Spinal cord (tissue), 10 donors: Measurements from ENCODE around the gene XAB2. TPM values are rescaled to one million over a fixed set of nuclear protein-coding genes. Genes with fewer than 3 reads are reported as not detected.

ENCODE experiments used
- DNase-seq, 6 donors: peaks; one replicate each; pipeline versions ENCODE4 v3.0.0 to v3.0.0-alpha.2; 2013 to 2015; ENCODE audit warnings: low spot score in 6 of 6, low read depth in 4 of 6
- H3K27ac ChIP-seq: one replicate; pipeline ENCODE4 v1.5.1; 2013; ENCODE audit warnings: low read depth, low read length, control low read depth
- H3K27me3 ChIP-seq: one replicate; pipeline ENCODE4 v1.6.1; 2013; ENCODE audit warnings: low read length; ENCODE audit not compliant: control insufficient read depth, insufficient read depth
- H3K36me3 ChIP-seq: one replicate; pipeline ENCODE4 v1.6.1; 2013; ENCODE audit warnings: low read length; ENCODE audit not compliant: control insufficient read depth, insufficient read depth
- H3K4me1 ChIP-seq: one replicate; pipeline ENCODE4 v1.6.1; 2013; ENCODE audit warnings: low read length; ENCODE audit not compliant: control insufficient read depth, insufficient read depth
- H3K4me3 ChIP-seq: one replicate; pipeline ENCODE4 v1.5.1; 2013; ENCODE audit warnings: low read depth, low read length, control low read depth
- H3K9me3 ChIP-seq: one replicate; pipeline ENCODE4 v1.6.1; 2013; ENCODE audit warnings: low read length; ENCODE audit not compliant: control insufficient read depth, insufficient read depth
- WGBS: methylation state at CpG from one replicate; pipeline ENCODE4 v1.1.5; 2013; ENCODE audit warnings: missing lambda C conversion rate; ENCODE audit not compliant: insufficient coverage; 5-methylcytosine and 5-hydroxymethylcytosine counted together
- polyA plus RNA-seq, 2 donors: library from polyadenylated mRNA; unstranded; fragments of 120-200 nt; gene quantifications; one replicate each; pipeline ENCODE4 v1.2.1, GENCODE V29; 2013; ENCODE audit not compliant: insufficient read length in 2 of 2
- total RNA-seq, 2 donors: library from RNA; depleted of rRNA in 1 of 2; stranded (reverse); fragments of 120-200 nt in 1 of 2; fragments of >200 nt in 1 of 2; gene quantifications; one replicate each; pipeline versions ENCODE4 v1.2.3 to v1.2.4, GENCODE V29; 2013 to 2014
- donor health status: healthy.

The XAB2 gene
- total and polyA plus RNA-seq, 4 donors: 18.6 to 38.5 (median 32.0) TPM

GRCh38 chr19:7636317-7636690 lies 7.0 kb upstream of the XAB2 start:
- H3K4me3 ChIP-seq: no peak overlapping the region

GRCh38 chr19:7635670-7636069 lies 6.3 kb upstream of the XAB2 start:
- no peak overlapping the region for H3K27ac ChIP-seq
- no peaks in the 10 kb centered on the region for H3K9me3 ChIP-seq
- H3K36me3 ChIP-seq: peaks cover 22% of the 10 kb centered on the region
- H3K4me3 ChIP-seq: no peak overlapping the region
- peaks cover 8% of the 10 kb centered on the region for H3K4me1 ChIP-seq
- peaks cover 22% of the 10 kb centered on the region for H3K27me3 ChIP-seq
- 63% methylated on average over 4 of the region's 6 CpGs for WGBS
- no peak for DNase-seq

More at GRCh38 chr19:7636317-7636690, 7.0 kb upstream of the XAB2 start:
- Histone ChIP-seq H3K27ac (no peak overlapping the region), H3K9me3 (no peaks in the 10 kb centered on the region), H3K4me1 (peaks cover 4% of the 10 kb centered on the region), H3K27me3 (peaks cover 22% of the 10 kb centered on the region), H3K36me3 (peaks cover 20% of the 10 kb centered on the region)
- 67% methylated on average over 16 of the region's 16 CpGs for WGBS
- no peak for DNase-seq

- peaks cover 23% of the 10 kb centered on the region for H3K4me1 ChIP-seq
- H3K36me3 ChIP-seq: peaks cover 22% of the 10 kb centered on the region
- no peak for DNase-seq
- no peak within 1 kb of the TSS for H3K4me3 ChIP-seq
- H3K9me3 ChIP-seq: no peaks in the 10 kb centered on the region
- 55% methylated on average over 2 of the region's 2 CpGs for WGBS
- no peak within 1 kb of the TSS for H3K27ac ChIP-seq
- H3K27me3 ChIP-seq: peaks cover 22% of the 10 kb centered on the region
Measured at GRCh38 chr19:7633698-7634097, 4.4 kb upstream of the XAB2 start, which contains the start of gene PCP2. Gene PCP2, minus strand, starts transcription at chr19:7633719. Its CDS starts 262 bp downstream, at chr19:7633457.

- Histone ChIP-seq H3K36me3 (peaks cover 29% of the 10 kb centered on the region), H3K27me3 (peaks cover 18% of the 10 kb centered on the region), H3K9me3 (no peaks in the 10 kb centered on the region), H3K4me1 (peaks cover 34% of the 10 kb centered on the region), H3K4me3 (no peak overlapping the region), H3K27ac (no peak overlapping the region)
- no peak for DNase-seq
- 92% methylated on average over 39 of the region's 40 CpGs for WGBS
Measured at GRCh38 chr19:7632340-7633203, 3.2 kb upstream of the XAB2 start.

- H3K27ac ChIP-seq: no peak overlapping the region
- WGBS: 93% methylated on average over 12 of the region's 12 CpGs
- no peak for DNase-seq
- peaks cover 9% of the 10 kb centered on the region for H3K27me3 ChIP-seq
- H3K4me3 ChIP-seq: no peak overlapping the region
- H3K36me3 ChIP-seq: peaks cover 39% of the 10 kb centered on the region
- no peaks in the 10 kb centered on the region for H3K9me3 ChIP-seq
- H3K4me1 ChIP-seq: peaks cover 36% of the 10 kb centered on the region
Measured at GRCh38 chr19:7631577-7631976, 2.2 kb upstream of the XAB2 start.

- H3K4me3 ChIP-seq: peak overlapping the region; percentile 92
- H3K36me3 ChIP-seq: peaks cover 67% of the 10 kb centered on the region
- peak overlapping the region; percentile 29 for H3K27ac ChIP-seq
- no peaks in the 10 kb centered on the region for H3K27me3 ChIP-seq
- peak in 1 of 6 donors; percentile 13 for DNase-seq
- WGBS: 6% methylated on average over 15 of the region's 15 CpGs
- H3K4me1 ChIP-seq: peaks cover 36% of the 10 kb centered on the region
- H3K9me3 ChIP-seq: no peaks in the 10 kb centered on the region
Measured at GRCh38 chr19:7628589-7629311, 595 bp downstream of the XAB2 start.

GRCh38 chr19:7627166-7627565 lies 2.2 kb downstream of the XAB2 start:
- Histone ChIP-seq H3K27me3 (no peaks in the 10 kb centered on the region), H3K9me3 (no peaks in the 10 kb centered on the region), H3K4me1 (peaks cover 36% of the 10 kb centered on the region), H3K27ac (no peak overlapping the region), H3K36me3 (peaks cover 71% of the 10 kb centered on the region), H3K4me3 (no peak overlapping the region)
- DNase-seq: no peak
- 97% methylated on average over 21 of the region's 24 CpGs for WGBS

GRCh38 chr19:7625763-7626372 lies 3.5 kb downstream of the XAB2 start:
- 96% methylated on average over 34 of the region's 34 CpGs for WGBS
- H3K4me1 ChIP-seq: peaks cover 30% of the 10 kb centered on the region
- H3K27me3 ChIP-seq: no peaks in the 10 kb centered on the region
- DNase-seq: no peak
- H3K36me3 ChIP-seq: peaks cover 74% of the 10 kb centered on the region
- no peak overlapping the region for H3K27ac ChIP-seq
- no peaks in the 10 kb centered on the region for H3K9me3 ChIP-seq
- no peak overlapping the region for H3K4me3 ChIP-seq

GRCh38 chr19:7624810-7625209 lies 4.5 kb downstream of the XAB2 start:
- Histone ChIP-seq H3K4me1 (peaks cover 19% of the 10 kb centered on the region), H3K36me3 (peaks cover 84% of the 10 kb centered on the region), H3K4me3 (no peak overlapping the region), H3K27ac (no peak overlapping the region), H3K9me3 (no peaks in the 10 kb centered on the region), H3K27me3 (no peaks in the 10 kb centered on the region)
- WGBS: 95% methylated on average over 16 of the region's 17 CpGs
- DNase-seq: no peak
